ENCODE results near the gene C5orf15.
"Not testable (repeated sequence)": the region's sequence is repeated elsewhere in the genome, so short reads cannot be mapped to it uniquely, and the experiment has no call there.

C5orf15 gene

DNA sequence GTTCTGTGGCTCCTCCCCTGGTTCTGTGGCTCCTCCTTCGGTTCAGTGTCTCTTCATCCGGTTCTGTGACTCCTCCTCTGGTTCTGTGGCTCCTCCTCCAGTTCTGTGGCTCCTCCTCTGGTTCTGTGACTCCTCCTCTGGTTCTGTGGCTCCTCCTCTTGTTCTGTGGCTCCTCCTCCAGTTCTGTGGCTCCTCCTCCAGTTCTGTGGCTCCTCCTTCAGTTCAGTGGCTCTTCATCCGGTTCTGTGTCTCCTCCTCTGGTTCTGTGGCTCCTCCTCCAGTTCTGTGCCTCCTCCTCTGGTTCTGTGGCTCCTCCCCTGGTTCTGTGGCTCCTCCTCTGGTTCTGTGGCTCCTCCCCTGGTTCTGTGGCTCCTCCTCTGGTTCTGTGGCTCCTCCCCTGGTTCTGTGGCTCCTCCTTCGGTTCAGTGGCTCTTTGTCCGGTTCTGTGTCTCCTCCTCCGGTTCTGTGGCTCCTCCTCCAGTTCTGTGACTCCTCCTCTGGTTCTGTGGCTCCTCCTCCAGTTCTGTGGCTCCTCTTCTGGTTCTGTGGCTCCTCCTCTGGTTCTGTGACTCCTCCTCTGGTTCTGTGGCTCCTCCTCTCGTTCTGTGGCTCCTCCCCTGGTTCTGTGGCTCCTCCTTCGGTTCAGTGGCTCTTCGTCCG lies 32.3 kb downstream of the C5orf15 start:
- DNase-seq = not testable (repeated sequence)

DNA sequence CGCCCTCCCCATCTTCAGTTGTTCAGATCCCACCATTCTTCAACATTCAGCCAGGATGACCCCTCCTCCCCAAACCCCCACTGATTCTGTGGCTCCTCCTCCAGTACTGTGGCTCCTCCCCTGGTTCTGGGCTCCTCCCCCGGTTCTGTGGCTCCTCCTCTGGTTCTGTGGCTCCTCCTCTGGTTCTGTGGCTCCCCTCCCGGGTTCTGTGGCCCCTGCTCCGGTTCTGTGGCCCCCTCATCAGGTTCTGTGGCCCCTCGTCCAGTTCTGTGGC lies 32.8 kb downstream of the C5orf15 start:
- DNase-seq = no peak

GRCh38 chr5:133934822-133935666 lies 33.4 kb downstream of the C5orf15 start:
- peak; percentile 10 for DNase-seq

GRCh38 chr5:133934311-133934710 lies 34.1 kb downstream of the C5orf15 start:
- DNase-seq = no peak

DNA sequence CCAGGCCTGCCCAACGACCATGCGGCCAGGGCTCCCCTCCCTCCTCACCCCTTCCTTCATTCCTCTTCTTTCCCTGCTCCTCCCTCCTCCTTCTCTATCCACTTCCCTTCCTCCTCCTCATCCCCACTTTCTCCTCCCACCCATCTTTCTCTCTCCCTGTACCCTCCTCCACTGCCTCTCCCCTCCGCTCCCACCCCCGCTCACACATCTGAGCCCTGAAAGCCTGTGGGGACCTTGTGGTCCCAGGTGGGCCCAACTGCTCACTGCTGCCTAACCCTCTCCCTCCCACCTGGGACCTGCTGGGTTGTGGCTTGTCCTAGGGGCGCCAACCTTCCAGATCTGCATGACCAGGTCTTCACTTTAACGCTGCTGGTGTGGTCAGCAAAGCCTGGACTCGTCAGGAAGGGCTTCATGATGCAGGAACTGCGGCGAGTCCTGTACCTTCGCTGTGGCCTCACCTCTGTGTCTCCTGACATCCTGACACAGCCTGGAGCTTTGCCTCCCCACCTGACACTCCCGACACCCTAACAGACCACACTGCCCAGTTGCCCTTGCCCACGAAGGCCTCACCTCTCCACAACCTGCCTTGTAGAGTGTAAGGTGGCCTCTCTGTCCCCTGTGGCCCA lies 34.6 kb downstream of the C5orf15 start:
- DNase-seq = no peak

DNA sequence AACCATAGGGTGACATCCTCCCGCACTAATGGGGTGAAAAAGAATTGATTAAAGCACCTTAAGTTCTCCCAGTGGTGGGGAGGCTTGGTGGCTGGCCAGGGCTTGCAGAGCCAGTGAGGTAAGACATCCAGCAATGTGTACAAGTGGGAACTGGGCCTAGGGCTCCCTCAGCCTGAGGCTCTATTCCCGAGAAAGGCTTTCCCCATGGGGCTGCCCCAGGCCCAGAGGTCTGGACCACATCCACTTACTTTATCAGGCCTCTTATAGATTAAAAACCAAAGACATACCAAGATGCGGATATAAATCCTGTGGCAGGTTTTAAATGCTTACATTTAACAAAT lies 35.3 kb downstream of the C5orf15 start:
- no peak for DNase-seq

- DNase-seq = peak; percentile 96
These were observed 35.8 kb downstream of the C5orf15 start for GRCh38 chr5:133932441-133933168.

DNA sequence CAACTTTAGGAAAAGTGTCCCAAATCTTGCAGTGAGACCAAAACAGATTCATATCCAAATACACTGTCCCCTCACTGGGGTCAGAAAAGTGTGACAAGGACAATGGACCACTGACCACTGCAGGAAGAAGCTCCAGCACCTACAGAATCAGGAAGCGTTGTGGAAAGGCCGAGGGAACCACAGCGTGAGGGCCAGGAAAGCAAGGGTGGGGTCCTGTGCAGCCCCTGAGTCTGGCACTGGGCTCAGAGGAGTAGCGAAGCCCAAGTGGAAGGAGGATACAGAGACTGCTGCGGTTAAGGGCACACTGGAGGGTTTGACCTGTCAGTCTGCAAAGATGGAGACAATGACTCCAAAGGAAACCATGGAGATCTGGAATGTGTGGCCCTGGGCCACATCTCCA lies 36.9 kb downstream of the C5orf15 start:
- no peak for DNase-seq

DNA sequence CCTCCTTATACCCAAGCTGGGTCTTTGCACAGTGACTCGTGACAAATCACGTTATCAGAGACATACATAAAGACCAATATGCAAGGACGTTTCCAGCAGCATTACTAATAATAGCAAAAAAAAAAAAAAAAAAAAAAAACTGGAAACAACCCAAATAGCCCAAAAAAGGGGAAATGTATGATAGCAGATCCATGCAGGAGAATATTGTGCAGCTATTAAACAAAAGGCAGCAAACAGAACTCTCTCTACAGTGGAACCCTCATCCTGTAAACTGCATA lies 37.7 kb downstream of the C5orf15 start:
- DNase-seq = peak; percentile 65

- DNase-seq = peak; percentile 19
These were observed 38.2 kb downstream of the C5orf15 start for GRCh38 chr5:133930061-133930812.

GRCh38 chr5:133928587-133929393 lies 39.6 kb downstream of the C5orf15 start:
- peak; percentile 11 for DNase-seq

DNA sequence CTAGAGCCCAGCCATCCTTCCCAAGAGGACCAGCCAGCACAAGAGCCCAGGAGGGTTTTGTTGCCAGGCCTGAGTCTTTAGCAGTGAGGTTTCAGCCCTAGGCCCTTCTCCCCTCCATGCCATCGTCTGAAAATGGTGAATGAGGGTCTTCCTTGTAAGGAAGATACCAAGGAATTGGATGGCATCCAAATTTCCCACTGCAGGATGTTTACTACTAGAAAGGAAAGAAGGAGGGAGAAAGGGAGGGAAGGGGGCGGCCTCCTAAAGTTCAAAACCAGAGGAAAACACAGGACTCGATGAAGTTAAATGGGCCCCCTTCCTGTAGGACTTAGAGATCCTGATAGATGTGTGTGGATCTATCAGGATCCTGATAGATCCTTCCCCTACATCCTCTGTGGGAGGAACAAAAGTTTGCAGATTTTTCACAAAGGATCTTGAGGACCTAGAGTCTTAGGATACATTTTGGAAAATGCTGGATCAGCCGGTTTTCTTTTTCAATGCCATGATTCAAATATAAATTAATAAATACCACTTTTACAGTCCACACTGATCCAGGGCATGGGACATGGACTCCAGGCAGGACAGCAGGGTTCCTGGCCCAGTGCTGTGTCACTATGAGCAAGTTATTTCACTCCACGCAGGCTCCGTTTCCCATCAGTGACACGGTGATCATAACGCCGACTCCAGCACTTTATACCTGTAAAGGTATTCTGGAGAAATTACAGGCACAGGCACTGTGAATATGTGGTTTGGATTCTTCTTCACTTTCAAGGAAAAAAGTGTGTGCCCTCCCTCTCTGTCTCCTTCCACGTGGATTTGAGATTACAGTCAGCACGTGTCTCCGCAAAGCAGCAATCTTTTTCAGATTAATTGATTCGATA lies 40.9 kb downstream of the C5orf15 start:
- DNase-seq = no peak

- no peak for DNase-seq
These were observed 41.7 kb downstream of the C5orf15 start for GRCh38 chr5:133926489-133927299.

GRCh38 chr5:133925866-133926488 lies 42.4 kb downstream of the C5orf15 start:
- no peak for DNase-seq

DNA sequence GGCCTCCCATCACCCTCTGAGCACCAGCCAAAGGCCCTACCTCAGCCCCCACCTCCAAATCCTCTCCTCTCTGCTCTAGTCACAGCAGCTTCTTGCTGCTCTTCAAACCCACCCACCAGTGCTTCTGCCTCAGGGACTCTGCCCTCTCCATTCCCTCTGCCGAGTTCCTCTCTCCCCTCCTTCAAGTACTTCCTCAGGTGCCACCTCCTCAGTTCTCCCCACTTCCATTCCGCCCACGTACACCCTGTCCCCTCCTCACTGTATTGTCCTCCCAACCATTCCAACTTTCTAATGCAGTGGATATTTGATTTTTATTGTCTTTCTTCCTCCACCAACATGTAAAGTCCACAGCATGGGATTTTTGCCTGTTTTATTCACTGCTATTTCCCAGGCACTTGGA lies 43.2 kb downstream of the C5orf15 start:
- DNase-seq = no peak

- no peak for DNase-seq
These were observed 44.1 kb downstream of the C5orf15 start for GRCh38 chr5:133924221-133924920.

GRCh38 chr5:133921979-133922378 lies 46.4 kb downstream of the C5orf15 start:
- no peak for DNase-seq

- DNase-seq = no peak
These were observed 47.4 kb downstream of the C5orf15 start for GRCh38 chr5:133921069-133921468.
